B cell (primary cell): Measurements from ENCODE around the gene RMND5A. TPM values are rescaled to one million over a fixed set of nuclear protein-coding genes. Genes with fewer than 3 reads are reported as not detected.

Experiments used
- ATAC-seq: fragments of 200-7000 bp; cut with Tn5 transposase; one replicate; pipeline ENCODE4 v1.10.0; 2021; ENCODE audit warnings: low read depth, mild to moderate bottlenecking, moderate number of reproducible peaks, moderate library complexity
- CTCF ChIA-PET: fragments of 350-600 bp; sonication (Branson Sonifier 250); formaldehyde crosslinking; loops from one replicate; lab custom pipeline; 2021; ENCODE audit warnings: antibody characterized with exemption, inconsistent platforms; lab: Charles Lee
- POLR2A ChIA-PET: fragments of 350-600 bp; sonication (Branson Sonifier 250); formaldehyde crosslinking; loops from one replicate; lab custom pipeline; 2021; ENCODE audit warnings: antibody characterized with exemption; lab: Charles Lee
- DNase-seq: peaks from one replicate; pipeline ENCODE4 v3.0.0; 2013
- H2AFZ ChIP-seq: 2 replicates; pipeline ENCODE4 v1.6.1; 2012; ENCODE audit warnings: mild to moderate bottlenecking, low read depth, low read length; ENCODE audit not compliant: insufficient read depth, poor library complexity, severe bottlenecking
- H3K27ac ChIP-seq, 2 donors: 1 replicate in 1 of 2; 2 replicates in 1 of 2; pipeline ENCODE4 v1.5.1; 2012 to 2013; ENCODE audit warnings: low read length in 2 of 2, mild to moderate bottlenecking in 2 of 2, moderate library complexity in 1 of 2
- H3K27me3 ChIP-seq, 4 experiments: fragments of 200-600 bp in 1 of 4; sonication (generic) in 1 of 4; replicated peaks in 1 of 4; 1 replicate in 2 of 4; 2 replicates in 2 of 4; pipeline versions ENCODE4 v1.6.1 to v1.7.0; 2013 to 2016; ENCODE audit warnings: low read length in 3 of 4, mild to moderate bottlenecking in 2 of 4, mixed read lengths in 1 of 4, moderate library complexity in 1 of 4; ENCODE audit not compliant: insufficient read depth in 4 of 4, control insufficient read depth in 3 of 4; ENCODE audit errors: control extremely low read depth in 1 of 4
- H3K36me3 ChIP-seq, 2 experiments: replicated peaks in 1 of 2; 1 replicate in 1 of 2; 2 replicates in 1 of 2; pipeline versions ENCODE4 v1.6.1 to v1.7.1; 2013; ENCODE audit warnings: low read length in 1 of 2; ENCODE audit not compliant: insufficient read depth in 2 of 2, control insufficient read depth in 1 of 2; ENCODE audit errors: control extremely low read depth in 1 of 2, extremely low read depth in 1 of 2
- H3K4me1 ChIP-seq, 2 donors: fragments of 200-600 bp in 1 of 2; sonication (generic) in 1 of 2; 1 replicate in 1 of 2; 2 replicates in 1 of 2; pipeline versions ENCODE4 v1.5.1 to v1.6.1; 2013 to 2017; ENCODE audit warnings: low read length in 2 of 2; ENCODE audit not compliant: control insufficient read depth in 2 of 2, insufficient read depth in 2 of 2
- H3K4me2 ChIP-seq: replicated peaks from 2 replicates; pipeline ENCODE3; 2012; ENCODE audit warnings: mild to moderate bottlenecking, low read depth, low read length; ENCODE audit not compliant: poor library complexity, severe bottlenecking
- H3K4me3 ChIP-seq, 5 experiments: fragments of 200-600 bp in 1 of 5; sonication (generic) in 1 of 5; 1 replicate in 3 of 5; 2 replicates in 2 of 5; pipeline versions ENCODE4 v1.5.1 to v1.7.0; 2011 to 2016; ENCODE audit warnings: low read length in 4 of 5, mild to moderate bottlenecking in 4 of 5, low read depth in 2 of 5, control low read depth in 1 of 5, moderate library complexity in 1 of 5; ENCODE audit not compliant: insufficient read depth in 1 of 5; ENCODE audit errors: control extremely low read depth in 1 of 5, extremely low read depth in 1 of 5
- H3K79me2 ChIP-seq: fragments of 200-600 bp; sonication (generic); one replicate; pipeline ENCODE4 v1.6.0; 2016; ENCODE audit warnings: low read length; ENCODE audit not compliant: control insufficient read depth, insufficient read depth
- H3K9ac ChIP-seq: fragments of 200-600 bp; sonication (generic); 2 replicates; pipeline ENCODE4 v1.6.1; 2017; ENCODE audit warnings: mild to moderate bottlenecking, low read length, moderate library complexity
- H3K9me3 ChIP-seq, 3 donors: one replicate each; pipeline versions ENCODE4 v1.6.1 to v1.7.1; 2013; ENCODE audit warnings: low read length in 2 of 3; ENCODE audit not compliant: control insufficient read depth in 2 of 3, insufficient read depth in 1 of 3; ENCODE audit errors: control extremely low read depth in 1 of 3
- H4K20me1 ChIP-seq: 2 replicates; pipeline ENCODE4 v1.6.0; 2012; ENCODE audit warnings: mild to moderate bottlenecking, low read length; ENCODE audit not compliant: insufficient read depth, control insufficient read depth, poor library complexity, severe bottlenecking
- H3K27ac Mint-ChIP-seq: one replicate; pipeline ENCODE4 v1.8.0; 2021; ENCODE audit warnings: mixed read lengths
- H3K27me3 Mint-ChIP-seq: one replicate; pipeline ENCODE4 v1.8.0; 2021; ENCODE audit warnings: mixed read lengths
- H3K4me1 Mint-ChIP-seq: one replicate; pipeline ENCODE4 v1.8.0; 2021; ENCODE audit warnings: mixed read lengths
- H3K4me3 Mint-ChIP-seq: one replicate; pipeline ENCODE4 v1.8.0; 2021; ENCODE audit warnings: mixed read lengths
- H3K9me3 Mint-ChIP-seq: one replicate; pipeline ENCODE4 v1.8.0; 2022; ENCODE audit warnings: mixed read lengths; ENCODE audit not compliant: insufficient read depth
- EZH2 ChIP-seq: IDR thresholded peaks from 2 replicates; pipeline ENCODE4 v1.6.1; 2012; ENCODE audit warnings: borderline replicate concordance, low read depth, mild to moderate bottlenecking, moderate library complexity, low read length; ENCODE audit not compliant: insufficient read depth, poor library complexity, severe bottlenecking
- WGBS: methylation state at CpG from one replicate; pipeline ENCODE4 v1.1.5; 2013; ENCODE audit warnings: missing lambda C conversion rate; ENCODE audit not compliant: insufficient coverage; 5-methylcytosine and 5-hydroxymethylcytosine counted together
- intact Hi-C: fragments of 100-400 bp; cut with micrococcal nuclease; formaldehyde crosslinking; loops from one replicate; pipeline ENCODE4 v1.10.0; 2022
- polyA plus RNA-seq: library from polyadenylated mRNA; depleted of rRNA; stranded (reverse); fragments of >200 nt; gene quantifications from 2 replicates; pipeline ENCODE4 v1.2.3, GENCODE V29; 2012
- total RNA-seq, 2 donors: library from RNA; stranded (reverse); fragments of 120-200 nt in 1 of 2; gene quantifications; 1 replicate in 1 of 2; 2 replicates in 1 of 2; pipeline versions ENCODE4 v1.2.3 to v1.2.4, GENCODE V29; 2013 to 2022
- TF ChIP-seq, protein P1 (sequence below): fragments of 200-600 bp; IDR thresholded peaks from one replicate; pipeline ENCODE4 v1.8.0; 2022; ENCODE audit warnings: antibody characterized with exemption, mild to moderate bottlenecking

Gene RMND5A
- total and polyA plus RNA-seq, 2 donors (not counting 1 experiment from before 2014, with no cell fraction given), result 13.0 to 33.7 TPM

DNA sequence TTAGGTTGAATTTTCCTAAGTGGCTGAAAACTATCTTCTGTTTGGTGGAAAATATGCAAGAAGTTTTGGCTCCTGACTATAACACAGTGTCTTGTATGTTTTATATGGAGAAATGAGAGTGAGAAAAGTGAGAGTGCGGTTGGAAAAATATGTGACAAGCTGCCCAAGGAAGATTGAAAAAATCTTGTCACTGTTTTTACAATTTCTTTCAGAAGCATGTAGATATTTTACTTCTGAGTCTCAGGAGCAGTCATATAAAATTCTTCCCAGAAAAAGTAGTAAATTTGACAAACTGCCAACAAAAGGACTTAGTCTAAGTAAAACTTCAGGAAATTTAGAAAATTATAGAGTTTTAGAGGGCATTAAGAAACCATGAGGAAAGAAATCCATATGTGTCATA is 19.4 kb upstream of the RMND5A start:
- Histone ChIP-seq H3K4me1 (peaks cover 5% of the 10 kb centered on the region in 2 donors), H4K20me1 (no peaks in the 10 kb centered on the region), H2AFZ (no peak overlapping the region), H3K27ac (no peak overlapping the region), H3K36me3 (no peaks in the 10 kb centered on the region), H3K79me2 (no peaks in the 10 kb centered on the region), H3K4me2 (no peak overlapping the region), H3K9ac (no peak overlapping the region), H3K4me3 (no peak overlapping the region), H3K9me3 (peaks cover 0 to 7% (median 0%) of the 10 kb centered on the region in 3 donors), H3K27me3 (no peaks in the 10 kb centered on the region)
- WGBS, result no CpG with 5 or more reads among the region's 1 CpG
- TF ChIP-seq EZH2, result no peak
- ChIA-PET CTCF (no interaction called here), POLR2A (no interaction called here)
- ATAC-seq, result no peak
- H3K27me3 Mint-ChIP-seq, result no peaks in the 10 kb centered on the region
- DNase-seq, result no peak
- H3K9me3 Mint-ChIP-seq, result no peaks in the 10 kb centered on the region
- no peak overlapping the region for H3K27ac Mint-ChIP-seq
- H3K4me3 Mint-ChIP-seq, result no peak overlapping the region
- intact Hi-C loops, result no loop called here
- peaks cover 4% of the 10 kb centered on the region for H3K4me1 Mint-ChIP-seq

GRCh38 chr2:86703704-86704361 is 16.3 kb upstream of the RMND5A start:
- intact Hi-C loops, result no loop called here
- Histone ChIP-seq H3K9ac (no peak overlapping the region), H2AFZ (no peak overlapping the region), H3K4me3 (no peak overlapping the region), H3K9me3 (peaks cover 0 to 3% (median 3%) of the 10 kb centered on the region in 3 donors), H3K36me3 (no peaks in the 10 kb centered on the region), H3K27me3 (no peaks in the 10 kb centered on the region), H3K4me1 (no peaks in the 10 kb centered on the region), H3K4me2 (no peak overlapping the region), H3K79me2 (no peaks in the 10 kb centered on the region), H3K27ac (no peak overlapping the region), H4K20me1 (no peaks in the 10 kb centered on the region)
- ChIA-PET POLR2A (no interaction called here), CTCF (no interaction called here)
- Mint-ChIP-seq H3K27me3 (no peaks in the 10 kb centered on the region), H3K4me3 (no peak overlapping the region), H3K27ac (no peak overlapping the region), H3K9me3 (no peaks in the 10 kb centered on the region), H3K4me1 (no peaks in the 10 kb centered on the region)
- DNase-seq, result no peak
- TF ChIP-seq, protein P1, sequence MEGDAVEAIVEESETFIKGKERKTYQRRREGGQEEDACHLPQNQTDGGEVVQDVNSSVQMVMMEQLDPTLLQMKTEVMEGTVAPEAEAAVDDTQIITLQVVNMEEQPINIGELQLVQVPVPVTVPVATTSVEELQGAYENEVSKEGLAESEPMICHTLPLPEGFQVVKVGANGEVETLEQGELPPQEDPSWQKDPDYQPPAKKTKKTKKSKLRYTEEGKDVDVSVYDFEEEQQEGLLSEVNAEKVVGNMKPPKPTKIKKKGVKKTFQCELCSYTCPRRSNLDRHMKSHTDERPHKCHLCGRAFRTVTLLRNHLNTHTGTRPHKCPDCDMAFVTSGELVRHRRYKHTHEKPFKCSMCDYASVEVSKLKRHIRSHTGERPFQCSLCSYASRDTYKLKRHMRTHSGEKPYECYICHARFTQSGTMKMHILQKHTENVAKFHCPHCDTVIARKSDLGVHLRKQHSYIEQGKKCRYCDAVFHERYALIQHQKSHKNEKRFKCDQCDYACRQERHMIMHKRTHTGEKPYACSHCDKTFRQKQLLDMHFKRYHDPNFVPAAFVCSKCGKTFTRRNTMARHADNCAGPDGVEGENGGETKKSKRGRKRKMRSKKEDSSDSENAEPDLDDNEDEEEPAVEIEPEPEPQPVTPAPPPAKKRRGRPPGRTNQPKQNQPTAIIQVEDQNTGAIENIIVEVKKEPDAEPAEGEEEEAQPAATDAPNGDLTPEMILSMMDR, result no peak
- no peak for TF ChIP-seq EZH2
- WGBS, result 82% methylated on average over 4 of the region's 14 CpGs
- ATAC-seq, result no peak
